Stimulated activated CD8-positive, alpha-beta memory T cell treated with anti-CD3 and anti-CD28 coated beads, Interleukin-4, amount 100 ng/mL, for 1 hour (primary cell): ENCODE results near the gene SELPLG.
"Not testable (repeated sequence)": the region's sequence is repeated elsewhere in the genome, so short reads cannot be mapped to it uniquely, and the experiment has no call there.

Source experiments
- DNase-seq, 2 donors: peaks; one replicate each; pipeline ENCODE4 v3.0.0-alpha.2; 2020; ENCODE audit warnings: low read depth in 2 of 2, low spot score in 1 of 2

The SELPLG gene

DNA sequence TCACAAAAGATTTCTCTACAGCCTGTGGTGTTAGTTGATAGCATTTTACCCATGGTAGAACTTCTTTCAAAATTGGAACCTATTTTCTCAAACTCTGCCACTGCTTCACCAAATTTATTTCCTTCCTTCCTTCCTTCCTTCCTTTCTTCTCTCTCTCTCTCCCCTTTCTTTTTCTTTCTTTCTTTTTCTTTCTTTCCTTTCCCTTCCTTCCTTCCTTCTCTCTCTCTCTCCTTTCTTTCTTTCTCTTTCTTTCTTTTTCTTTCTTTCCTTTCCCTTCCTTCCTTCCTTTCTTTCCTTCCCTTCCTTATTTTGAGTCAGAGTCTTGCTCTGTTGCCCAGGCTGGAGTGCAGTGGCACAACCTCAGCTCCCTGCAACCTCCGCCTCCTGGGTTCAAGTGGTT lies 59.4 kb downstream of the SELPLG start:
- DNase-seq = not testable (repeated sequence)

DNA sequence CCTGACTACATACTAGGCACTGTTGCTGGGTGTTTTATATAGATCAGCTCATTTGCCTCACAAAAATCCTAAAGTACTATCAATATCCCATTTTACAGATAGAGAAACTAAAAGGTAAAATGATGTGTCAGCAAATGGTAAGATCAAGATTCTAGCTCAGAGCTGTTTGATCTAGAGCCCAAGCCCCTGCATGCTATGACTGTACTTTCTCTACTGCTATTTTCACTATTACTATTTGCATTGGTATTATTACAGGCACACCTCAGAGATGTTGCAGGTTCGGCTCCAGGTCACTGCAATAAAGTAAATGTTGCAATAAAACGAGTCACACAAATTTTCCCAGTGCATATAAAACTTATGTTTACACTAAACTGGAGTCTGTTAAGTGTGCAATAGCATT lies 60.4 kb downstream of the SELPLG start:
- no peak for DNase-seq

DNA sequence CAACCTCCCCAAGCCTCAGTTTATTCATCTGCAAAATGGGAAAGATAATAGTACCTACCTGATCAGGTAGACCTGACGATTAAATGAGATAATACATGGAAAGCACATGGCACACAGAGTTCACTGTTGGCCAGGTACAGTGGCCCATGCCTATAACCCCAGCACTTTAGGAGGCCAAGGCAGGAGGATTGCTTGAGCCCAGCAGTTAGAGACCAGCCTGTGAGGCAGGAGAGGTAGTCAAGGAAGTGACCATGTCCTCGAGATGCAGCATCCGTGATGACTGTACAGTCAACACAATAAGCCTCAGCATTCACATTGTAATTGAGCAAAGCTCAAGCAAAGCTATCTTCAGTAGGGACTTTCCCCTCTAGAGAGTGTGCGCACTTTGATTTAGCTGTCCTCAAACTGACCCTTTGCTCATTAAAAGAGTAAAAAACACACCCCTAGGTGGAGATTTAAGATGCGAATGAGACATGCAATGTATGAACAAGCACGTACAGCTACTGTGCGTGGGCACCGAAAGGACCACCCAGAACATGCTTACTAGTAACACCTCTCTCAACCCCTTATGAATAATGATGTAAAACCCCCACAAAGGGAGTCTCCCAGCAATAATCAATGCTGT lies 61.4 kb downstream of the SELPLG start:
- no peak for DNase-seq
